GM19240 (cell line): ENCODE results near the gene SPECC1L.

Experiments used
- DNase-seq: peaks from one replicate; pipeline ENCODE4 v3.0.0; 2011; ENCODE audit warnings: low spot score; ENCODE audit not compliant: insufficient read length

SPECC1L gene

DNA sequence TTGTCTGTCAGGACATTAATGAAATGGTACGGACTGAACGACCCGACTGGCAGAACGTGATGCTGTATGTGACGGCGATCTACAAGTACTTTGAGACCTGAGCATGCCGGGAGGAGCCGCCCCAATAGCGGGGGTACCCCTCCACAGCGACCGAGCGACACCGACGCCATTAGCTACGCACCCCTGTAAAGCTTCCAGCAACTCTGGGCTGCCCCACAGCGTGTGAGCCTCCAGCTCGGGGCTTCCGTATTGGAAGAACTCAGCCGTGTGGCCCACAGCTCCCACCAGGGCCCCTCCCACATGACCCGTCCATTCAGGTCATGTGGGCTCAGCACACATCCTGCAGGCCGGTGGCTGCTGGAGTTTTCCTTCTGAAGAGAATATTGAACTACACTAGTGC lies 143.9 kb downstream of the SPECC1L start:
- DNase-seq, result no peak

DNA sequence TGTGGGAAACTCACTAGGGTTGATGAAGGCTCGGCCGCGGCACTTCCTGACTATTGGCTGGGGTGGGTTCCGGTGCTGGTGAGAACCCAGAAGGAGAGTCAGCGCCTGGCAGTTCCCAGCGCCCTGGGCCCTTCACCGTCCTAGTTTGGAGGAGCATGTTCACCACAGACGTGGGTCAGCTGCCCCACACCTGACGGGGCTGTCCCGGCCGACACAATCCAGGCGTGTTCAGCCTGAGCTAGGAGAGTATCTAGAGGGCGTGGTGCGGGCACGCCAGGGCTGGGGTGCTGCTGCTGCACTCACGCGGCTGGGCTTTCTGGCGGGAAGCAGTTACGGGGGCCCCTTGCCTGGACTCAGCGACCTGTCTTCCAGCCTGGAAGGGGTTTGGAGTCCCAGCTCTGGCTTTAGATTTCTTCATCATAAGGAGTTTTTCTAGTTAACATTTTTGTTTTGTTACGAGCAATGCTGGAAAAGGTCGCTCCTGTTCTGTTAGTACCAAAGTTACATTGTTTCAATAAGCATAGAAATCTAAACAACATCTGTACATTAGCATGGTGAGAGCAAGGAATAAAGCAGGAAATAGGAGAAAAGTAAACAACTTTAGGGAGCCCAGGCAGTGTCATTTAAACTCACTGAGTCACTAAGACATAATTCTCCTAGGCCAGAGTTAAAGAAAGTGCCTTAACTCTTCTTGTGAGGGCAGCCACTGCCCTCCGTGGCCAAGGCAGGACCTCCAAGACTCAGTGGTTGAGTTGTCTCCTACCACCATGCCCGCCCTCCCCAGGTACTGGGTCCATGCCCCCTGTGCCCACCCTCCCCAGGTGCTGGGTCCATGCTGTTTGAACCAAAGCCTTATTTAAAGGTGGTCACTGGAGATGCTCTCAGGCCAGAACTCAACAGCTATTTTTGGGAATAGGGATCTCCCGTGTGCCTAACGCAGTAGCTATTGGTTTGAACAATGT lies 144.6 kb downstream of the SPECC1L start:
- DNase-seq, result no peak

DNA sequence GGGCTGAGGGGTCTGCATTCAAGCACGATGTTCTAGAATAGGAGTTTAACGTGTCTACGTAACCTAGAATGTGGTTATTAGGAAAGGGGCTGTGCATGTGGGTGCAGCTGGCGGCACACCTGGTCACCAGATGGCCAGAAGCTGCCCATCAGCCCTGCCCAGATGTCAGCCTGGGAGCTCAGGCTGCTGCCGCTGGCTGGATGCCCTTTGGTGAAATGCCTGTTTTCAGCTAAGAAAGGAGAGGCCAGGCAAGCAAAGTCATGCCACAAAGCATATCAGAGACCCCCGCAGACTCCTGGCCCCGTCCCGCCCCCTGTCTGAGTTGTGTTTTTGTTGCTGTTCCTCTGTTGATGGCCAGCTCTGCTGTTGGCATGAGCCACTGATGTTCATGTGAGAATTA lies 145.5 kb downstream of the SPECC1L start:
- no peak for DNase-seq

DNA sequence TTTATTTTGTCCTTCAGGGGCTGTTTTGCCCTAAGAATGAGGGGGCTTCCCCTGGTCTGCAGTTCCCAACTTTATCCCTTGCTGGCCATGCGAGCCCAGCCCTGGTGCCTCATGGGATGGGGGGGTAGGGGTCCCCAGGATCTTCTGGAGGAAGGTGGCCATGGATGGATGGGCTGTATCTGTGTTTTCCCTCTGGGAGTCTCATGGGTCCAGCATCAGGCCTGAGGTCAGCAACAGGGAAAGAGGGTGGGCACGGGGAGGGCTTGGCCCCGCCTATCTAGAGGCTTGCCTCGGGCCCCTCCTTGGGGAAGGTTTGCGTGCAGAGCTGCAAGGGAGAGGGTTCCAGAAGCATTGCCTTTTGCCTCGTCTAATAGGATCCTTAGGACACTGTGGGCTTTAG lies 146.0 kb downstream of the SPECC1L start:
- no peak for DNase-seq

DNA sequence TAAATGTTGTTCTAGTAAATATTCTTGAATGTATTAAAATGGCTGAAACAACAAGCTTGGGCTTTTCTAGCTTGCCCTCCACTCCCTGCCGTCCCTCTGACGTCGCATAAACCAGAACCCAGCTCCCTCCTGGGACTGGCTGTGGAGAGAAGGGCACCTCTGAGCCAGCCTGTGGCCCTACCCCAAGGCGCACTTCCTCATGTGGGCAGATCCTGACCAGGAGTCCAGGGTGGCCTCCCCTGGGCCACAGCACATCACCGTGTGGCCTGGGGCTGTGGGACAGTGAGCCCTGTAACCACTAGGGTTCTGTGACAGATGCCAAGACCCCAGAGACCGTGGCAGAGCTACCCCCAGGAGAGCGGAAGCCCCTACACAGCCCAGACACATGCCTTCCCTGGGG lies 146.6 kb downstream of the SPECC1L start:
- DNase-seq, result no peak

DNA sequence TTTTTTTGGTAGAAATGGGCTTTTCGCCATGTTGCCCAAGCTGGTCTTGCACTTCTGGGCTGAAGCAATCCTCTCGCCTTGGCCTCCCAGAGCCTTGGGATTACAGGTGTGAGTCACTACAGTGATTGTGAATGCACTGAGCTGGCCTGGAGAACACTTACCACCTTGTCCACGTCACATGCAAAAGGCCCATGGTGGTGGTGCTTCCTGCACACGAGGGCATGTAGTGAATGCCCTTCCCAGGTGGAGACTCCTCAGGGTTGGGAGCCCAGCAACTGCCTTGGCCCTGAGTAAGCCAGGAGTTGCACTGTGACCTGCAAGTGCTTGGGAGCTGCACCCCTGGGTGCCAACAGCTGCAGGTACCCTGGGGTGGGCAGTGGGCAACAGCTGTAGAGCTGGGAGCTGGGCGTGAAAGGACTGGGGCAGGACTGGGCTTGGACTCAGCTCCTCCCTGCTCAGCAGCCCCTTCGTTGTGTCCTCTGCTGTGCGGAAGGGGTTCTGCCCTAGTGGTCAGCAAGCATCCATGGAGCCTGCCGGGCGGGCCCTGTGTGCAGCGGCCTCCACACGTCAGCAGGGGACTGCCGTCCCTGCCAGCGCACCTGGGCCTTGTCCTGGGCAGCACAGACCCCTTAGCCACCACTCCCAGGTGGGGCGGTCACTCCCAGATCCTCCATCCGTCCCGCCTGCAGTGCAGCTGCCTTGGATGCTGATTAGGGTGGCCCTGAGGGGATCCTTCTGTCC lies 147.4 kb downstream of the SPECC1L start:
- no peak for DNase-seq

DNA sequence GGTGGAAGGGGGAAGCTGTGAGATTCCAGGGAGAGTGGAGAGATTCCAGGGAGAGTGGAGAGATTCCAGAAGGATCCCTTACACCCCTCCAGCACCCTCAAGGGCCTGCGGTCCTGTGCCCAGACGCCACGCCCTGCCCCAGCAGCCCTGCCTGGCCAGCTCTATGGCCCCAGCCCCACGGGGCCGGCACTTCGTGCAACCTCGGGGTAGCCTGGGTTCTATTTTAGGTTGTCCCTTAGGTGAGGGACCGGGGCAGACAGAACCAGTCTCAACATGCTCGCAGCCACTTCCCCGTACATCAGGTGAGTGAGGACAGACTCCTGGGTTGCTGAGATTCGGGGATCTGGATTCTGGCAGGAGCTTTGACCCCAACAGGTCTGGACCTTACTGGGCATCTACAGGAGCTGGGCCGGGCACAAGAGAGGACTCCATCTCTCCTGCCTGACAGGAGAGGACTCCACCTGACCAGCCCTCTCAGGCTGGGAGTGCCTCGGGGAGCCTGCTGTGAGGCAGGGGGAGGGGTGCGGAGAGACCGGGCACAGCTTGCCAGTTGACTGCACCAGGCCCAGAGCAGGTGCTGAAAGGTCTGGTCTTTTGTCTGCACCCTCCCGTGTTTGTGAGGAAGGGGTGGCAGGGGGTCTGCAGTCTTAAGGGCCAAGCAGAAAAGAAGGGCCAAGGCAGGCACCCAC lies 148.3 kb downstream of the SPECC1L start:
- no peak for DNase-seq

DNA sequence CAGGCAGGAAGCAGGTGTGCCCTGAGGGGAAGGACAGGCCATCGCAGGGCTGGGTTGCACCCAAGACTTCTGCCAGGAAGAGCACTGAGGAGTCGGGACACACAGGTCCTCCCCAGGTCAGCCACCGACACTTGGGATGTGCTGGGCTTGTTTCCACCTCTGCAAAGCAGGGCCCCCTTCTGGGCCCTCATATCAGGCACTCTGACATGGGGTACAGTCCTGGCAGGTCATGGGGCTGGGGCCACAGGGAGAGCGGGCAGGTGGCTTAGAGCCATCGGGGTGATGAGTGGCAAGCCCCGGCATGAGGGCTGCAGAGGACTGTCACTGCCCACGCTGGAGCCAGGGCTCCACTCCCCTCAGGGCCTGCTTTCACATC lies 148.8 kb downstream of the SPECC1L start:
- no peak for DNase-seq

DNA sequence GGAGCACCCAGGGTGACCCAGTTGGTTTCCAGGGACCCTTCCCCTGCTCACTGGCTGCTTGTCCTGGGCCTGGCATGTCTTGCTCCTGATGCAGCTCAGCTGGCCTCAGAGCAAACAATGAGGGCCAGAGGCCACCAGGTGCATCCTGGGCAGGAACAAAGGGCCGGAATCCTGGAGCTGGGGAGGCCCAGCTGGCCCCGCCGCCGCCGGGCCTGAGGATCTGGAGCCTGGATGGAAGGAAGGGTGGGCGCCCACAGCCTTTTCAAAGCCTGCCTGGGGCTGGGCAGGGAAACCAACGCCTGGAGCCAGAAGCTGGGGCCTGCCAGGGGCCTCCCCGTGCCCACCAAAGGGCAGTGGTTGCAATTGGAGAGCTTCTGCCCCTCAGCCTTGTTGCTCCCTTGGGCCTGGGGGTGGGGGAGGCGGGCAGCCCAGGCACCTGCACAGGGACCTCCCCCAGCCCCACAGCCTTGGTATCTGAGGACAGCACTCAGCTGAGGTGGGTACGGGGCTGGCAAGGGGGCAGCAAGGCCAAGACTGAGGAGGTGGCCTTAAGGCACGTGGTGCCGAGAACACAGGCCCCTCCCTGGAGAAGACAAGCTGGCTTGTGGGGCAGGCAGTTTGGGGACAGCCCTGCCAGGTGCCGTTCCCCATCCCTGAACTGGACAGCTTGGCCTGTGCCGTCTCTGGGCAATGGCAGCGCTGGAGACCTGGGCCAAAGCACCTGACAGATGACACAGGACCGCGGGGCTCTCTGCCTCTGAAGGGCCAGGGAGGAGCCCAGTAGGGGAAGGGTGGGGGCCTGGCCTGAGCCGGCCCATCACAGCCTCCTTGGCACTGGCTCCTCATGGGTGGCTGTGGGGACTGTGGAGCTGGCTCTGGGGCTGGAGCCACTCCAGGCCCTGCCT lies 149.7 kb downstream of the SPECC1L start:
- DNase-seq, result no peak

DNA sequence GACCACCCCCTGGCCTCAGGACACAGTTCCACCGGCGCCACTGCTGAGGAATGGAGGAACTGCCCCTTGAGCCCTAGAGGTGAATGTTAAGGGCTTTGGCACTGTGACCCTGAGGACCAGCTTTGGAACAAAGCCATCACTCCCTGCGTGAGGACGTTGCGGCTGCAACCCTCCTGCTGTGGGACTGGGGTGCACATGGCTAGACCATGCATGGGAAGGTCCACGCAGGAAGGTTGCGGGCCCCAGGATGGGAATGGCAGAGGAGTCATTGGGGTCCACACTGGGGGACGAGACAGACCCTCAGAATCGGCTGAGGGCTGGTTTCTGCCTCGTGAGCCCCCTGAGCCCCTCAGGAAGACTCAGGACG lies 150.3 kb downstream of the SPECC1L start:
- no peak for DNase-seq

DNA sequence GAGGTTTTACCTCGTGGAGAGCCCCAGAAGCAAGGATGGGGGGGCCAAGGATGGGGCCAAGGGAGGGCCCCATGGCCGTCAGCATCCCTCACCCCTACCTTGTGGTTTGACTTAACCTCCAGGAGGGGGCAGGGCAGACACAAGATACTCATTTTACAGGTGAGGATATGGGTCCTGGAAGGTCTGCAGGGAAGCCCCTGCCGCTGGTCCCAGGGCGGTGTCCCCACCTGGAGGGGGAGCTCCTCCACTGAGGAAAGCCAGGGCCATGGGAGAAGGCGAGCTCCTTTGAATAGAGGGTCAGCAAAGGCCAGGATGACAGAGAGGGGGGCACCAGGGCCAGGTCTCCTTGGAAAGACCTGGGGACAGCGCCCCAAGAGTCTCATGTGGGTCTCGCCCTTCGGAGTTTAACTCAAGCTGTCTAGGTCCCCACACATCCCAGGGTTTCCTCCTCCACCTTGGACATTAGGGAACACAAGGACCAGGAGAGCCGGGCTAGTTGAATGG lies 150.8 kb downstream of the SPECC1L start:
- no peak for DNase-seq

DNA sequence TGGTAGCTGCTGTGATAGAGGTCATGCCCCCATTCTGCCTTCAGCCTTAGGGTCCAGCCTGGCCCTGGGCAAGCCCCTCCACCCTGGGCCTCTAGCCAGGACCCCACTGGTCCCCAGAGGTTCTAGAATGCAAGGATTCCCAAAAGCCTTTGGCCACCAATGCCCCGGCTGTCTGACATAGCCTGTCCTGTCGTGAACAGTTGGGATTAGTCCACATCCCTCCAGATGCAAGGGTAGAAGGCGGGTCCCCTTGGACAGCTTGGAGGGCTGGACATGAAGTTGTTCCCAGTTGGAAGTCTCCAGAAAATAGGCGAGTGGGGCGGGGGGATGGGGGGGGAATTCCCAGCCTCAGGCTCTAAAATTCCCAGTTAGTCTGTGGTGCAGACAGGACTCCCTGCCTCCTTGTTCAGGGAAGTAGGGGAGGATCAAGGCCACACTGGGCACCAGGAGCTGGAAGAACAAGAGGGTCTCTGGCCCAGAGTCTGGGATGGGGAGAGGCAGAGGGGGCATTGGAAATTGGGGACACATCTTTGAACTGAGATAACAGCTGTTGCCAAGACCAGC lies 151.6 kb downstream of the SPECC1L start:
- no peak for DNase-seq

DNA sequence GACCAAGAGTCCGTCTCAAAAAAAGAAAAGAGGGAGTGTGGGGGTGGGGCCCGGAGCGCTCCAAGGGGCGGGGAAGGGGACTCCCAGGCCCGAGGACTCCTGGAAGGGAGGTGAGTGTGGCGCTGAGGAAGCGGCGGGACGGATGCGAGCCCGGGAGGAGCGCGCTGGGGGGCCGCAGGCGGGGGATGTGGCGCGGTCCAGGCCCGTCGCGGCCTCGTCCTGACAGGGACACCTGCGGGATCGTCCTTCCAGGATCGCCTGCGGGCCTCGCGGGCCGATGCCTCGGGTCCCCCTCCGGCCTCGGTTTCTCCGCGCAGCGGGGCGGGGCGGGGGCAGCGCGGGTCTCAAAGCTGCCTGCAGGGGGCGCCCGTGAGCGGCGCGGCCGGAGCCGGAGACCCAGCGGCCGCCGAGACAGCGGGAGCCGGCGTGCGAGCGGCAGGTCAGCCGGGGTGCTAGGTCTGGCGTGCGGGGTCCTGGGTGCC lies 152.9 kb downstream of the SPECC1L start:
- peak; percentile 72 for DNase-seq

DNA sequence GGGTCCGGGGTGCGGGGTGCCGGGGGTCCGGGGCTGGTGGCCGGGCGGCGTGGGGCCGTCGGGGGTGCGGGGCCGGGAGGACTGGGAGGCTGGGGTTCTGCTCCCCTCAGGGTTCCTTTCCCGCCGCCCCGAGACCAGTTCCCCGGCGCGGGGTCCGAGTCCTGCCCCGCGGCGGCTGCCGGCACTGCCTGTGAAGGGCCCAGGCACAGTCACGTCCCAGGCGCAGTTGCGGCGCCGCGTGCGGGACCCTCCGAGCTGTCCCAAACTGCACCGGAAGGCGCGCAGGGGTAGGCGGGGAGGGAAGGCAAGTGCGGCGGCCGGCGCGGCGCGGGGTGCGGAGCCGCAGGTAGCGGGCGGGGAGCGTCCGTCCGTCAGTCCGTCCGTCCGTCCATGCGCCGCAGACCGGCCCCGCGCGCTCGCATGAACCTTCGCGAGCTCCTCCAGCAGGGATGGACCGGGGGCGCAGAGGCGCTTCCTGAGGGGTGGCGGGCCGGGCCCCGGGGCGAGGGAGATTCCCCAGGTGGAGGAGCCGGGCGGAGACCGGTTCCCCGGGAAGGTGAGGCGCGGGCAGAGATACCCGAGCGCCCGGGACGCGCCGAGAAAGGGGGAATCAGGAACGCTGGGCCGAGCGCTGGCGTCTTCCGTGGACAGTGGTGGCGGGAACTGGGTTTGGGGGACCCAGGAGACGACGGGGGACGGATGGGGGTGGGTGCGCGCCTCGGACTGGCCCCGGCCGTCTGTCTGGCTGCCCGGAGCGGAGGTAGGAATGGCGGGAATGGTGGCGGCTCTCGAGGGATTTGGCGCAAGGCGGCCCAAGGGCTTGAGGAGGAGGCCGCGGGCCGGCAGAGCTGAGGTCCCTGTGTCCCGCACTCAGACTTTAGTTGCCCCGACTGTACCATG lies 153.6 kb downstream of the SPECC1L start:
- DNase-seq, result no peak

DNA sequence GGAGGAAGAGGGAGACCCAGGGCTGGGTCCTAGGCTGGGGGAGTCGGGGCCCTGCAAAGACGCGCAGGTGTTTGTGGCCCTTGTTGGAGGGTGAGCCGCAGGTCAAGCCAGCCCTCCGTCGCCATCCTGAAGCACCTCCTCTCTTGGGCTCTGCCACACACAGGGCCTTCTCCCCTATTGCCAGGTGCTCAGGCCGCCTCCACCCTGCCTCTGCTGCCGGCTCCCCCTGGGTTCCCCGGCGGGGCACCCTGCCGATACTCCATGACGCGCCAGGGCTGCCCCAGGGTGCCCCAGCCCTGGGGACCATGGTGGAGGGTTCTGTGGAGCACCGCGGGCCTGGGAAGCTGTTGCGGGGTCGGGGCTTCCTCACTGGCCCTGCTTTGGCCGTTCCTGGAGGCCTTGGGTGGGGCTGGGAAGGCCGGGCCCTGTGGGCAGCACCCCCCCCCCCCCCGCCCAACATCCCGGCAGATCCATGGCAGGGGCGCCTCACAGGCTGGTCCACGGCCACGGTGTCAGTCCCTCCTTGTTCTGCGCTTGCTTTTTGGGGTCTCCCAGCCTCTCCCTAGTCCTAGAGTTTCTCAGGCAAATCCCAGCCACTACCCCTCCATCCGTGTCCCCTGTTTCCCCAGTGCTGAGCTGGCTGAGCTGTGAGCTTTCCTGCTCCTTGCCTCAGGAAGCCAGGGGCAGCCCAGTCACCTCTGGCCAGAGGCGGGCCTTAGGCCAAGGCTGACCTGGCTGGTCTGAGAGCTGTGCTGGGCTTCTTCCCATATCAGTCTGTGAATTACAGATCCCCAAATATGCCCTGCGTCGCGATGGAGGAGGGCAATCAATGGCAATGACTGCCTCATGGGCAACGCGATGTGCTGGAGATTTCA lies 154.5 kb downstream of the SPECC1L start:
- no peak for DNase-seq

DNA sequence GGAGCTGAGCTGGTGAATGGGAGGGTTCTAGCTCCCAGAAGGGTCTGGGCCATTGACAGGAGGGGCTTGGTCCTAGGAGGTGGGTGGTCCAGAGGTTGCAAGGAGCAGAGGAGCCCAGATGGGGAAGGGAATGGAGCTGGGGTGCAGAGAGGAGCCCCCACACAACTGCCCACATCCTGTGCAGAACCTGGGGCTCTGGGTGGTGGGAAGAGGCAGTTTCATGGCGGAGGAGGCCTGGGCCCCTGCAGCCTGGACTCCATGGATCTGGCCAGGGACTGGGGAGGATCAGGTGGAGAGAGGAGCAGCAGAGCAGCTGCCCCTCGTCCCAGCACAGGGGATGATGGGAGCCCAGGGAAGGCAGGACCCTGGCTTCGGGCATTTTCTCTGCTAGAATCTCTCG lies 155.8 kb downstream of the SPECC1L start:
- no peak for DNase-seq

DNA sequence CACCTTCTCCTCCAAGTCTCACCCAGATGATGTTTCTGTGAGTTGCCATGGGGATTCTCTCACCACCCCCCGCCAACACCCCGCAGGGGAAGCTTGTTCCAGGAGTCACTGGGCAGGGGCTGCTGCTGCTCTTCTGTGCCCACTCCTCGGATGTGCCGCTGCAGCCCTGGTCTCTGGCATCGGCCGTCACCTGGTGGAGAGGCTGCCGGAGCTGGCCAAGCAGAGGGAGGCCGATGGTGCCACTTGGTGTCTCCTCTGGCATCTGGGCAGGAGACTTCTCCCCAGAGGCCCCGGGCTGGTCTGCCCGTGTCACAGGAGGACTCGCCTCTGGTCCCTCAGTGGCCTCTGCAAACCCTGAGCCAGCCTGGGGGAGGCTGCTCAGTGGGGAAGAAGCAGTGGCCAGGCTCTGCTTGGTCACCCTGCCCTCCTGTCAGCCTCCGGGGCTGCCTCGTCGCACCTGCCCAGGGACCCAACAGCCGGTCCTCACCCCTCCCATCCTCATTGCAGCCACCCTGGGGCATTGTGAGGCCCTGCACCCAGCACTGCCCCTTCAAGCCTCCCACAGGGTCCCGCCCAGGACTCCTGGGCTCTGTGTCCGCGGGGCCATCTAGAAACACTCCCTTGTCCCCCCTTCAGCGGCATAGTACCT lies 156.3 kb downstream of the SPECC1L start:
- DNase-seq, result no peak
